ENCODE results near the gene GLCCI1. TPM values are rescaled to one million over a fixed set of nuclear protein-coding genes. Genes with fewer than 3 reads are reported as not detected.

The GLCCI1 gene
- total and polyA plus RNA-seq, 2 donors (not counting 3 experiments of a cell fraction or from before 2014, with no cell fraction given): 2.3 to 5.6 TPM

DNA sequence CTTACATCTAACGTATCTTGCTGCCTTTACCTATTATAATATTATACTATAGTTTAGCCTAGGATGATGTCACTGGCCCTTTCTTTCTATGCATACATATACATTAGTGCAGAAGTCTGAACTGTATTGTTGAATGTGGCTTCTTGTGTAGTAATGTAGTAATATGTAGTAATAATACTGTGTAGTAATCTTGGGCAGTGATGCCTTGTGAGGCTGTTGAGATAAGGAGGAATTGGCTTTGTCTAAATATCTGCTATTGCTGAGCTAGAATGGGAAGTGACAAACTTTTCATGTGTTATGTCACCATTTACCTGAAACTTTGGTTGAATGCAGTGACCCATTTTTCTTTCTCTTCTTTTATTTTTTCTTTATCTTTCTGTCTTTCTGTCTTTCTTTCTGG lies 11.0 kb downstream of the GLCCI1 start:
- intact Hi-C loops (cut with micrococcal nuclease): no loop called here
- H4K20me1 ChIP-seq (replicated peaks; ENCODE audit: control insufficient read depth, extremely low read depth, insufficient read depth, low read length): no peaks in the 10 kb centered on the region
- no peaks in the 10 kb centered on the region for H3K79me2 ChIP-seq (ENCODE audit: control insufficient read depth, insufficient read depth, low read length)
- H3K9me3 ChIP-seq (replicated peaks; ENCODE audit: control insufficient read depth, insufficient read depth, low read length): no peaks in the 10 kb centered on the region
- H3K27me3 ChIP-seq (ENCODE audit: control insufficient read depth in 2 of 2, insufficient read depth in 2 of 2, low read length in 2 of 2): no peaks in the 10 kb centered on the region
- no peak overlapping the region for H3K4me2 ChIP-seq (ENCODE audit: insufficient read depth, low read length)
- no peaks in the 10 kb centered on the region for H3K9me1 ChIP-seq (replicated peaks; ENCODE audit: control insufficient read depth, extremely low read depth, insufficient read depth, low read length)
- no TSS peak for BruUV-seq (replicated peaks)
- TF ChIP-seq MYC (IDR thresholded peaks at IDR 0.05; ENCODE audit: low read depth, low read length) (no peak), EZH2 (IDR thresholded peaks at IDR 0.05; ENCODE audit: borderline replicate concordance, low read depth, low read length, severe bottlenecking) (no peak), GATA2 (IDR thresholded peaks at IDR 0.05; ENCODE audit: insufficient read depth, insufficient read length, low read depth, low read length) (no peak), POLR2A (IDR thresholded peaks at IDR 0.05; ENCODE audit: low read depth, low read length) (no peak), JUN (IDR thresholded peaks at IDR 0.05; ENCODE audit: borderline replicate concordance, insufficient read depth, insufficient read length, low read depth) (no peak), POLR2AphosphoS5 (IDR thresholded peaks at IDR 0.05; ENCODE audit: insufficient read depth, low read depth, low read length) (no peak), FOS (IDR thresholded peaks at IDR 0.05; ENCODE audit: borderline replicate concordance, insufficient read depth, low read length) (no peak)
- TF ChIP-seq, protein P1, sequence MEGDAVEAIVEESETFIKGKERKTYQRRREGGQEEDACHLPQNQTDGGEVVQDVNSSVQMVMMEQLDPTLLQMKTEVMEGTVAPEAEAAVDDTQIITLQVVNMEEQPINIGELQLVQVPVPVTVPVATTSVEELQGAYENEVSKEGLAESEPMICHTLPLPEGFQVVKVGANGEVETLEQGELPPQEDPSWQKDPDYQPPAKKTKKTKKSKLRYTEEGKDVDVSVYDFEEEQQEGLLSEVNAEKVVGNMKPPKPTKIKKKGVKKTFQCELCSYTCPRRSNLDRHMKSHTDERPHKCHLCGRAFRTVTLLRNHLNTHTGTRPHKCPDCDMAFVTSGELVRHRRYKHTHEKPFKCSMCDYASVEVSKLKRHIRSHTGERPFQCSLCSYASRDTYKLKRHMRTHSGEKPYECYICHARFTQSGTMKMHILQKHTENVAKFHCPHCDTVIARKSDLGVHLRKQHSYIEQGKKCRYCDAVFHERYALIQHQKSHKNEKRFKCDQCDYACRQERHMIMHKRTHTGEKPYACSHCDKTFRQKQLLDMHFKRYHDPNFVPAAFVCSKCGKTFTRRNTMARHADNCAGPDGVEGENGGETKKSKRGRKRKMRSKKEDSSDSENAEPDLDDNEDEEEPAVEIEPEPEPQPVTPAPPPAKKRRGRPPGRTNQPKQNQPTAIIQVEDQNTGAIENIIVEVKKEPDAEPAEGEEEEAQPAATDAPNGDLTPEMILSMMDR (IDR thresholded peaks at IDR 0.05; ENCODE audit: extremely low read depth in 1 of 2, insufficient read depth in 1 of 2, low read depth in 1 of 2, low read length in 2 of 2): no peak
- TF ChIP-seq, protein P2, sequence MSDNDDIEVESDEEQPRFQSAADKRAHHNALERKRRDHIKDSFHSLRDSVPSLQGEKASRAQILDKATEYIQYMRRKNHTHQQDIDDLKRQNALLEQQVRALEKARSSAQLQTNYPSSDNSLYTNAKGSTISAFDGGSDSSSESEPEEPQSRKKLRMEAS (IDR thresholded peaks at IDR 0.05; ENCODE audit: insufficient read depth, insufficient read length): no peak
- ChIA-PET POLR2A (no interaction called here), CTCF (interaction anchor here (1.2 to 1.8 kb wide), 2 partner anchors 9 to 215 kb away, joined by 3 to 5 read pairs; no protein-coding TSS in a partner anchor)
- no peak overlapping the region for H2AFZ ChIP-seq (ENCODE audit: low read depth, low read length)
- no peak for FAIRE-seq
- no peak overlapping the region for H3K4me3 ChIP-seq (replicated peaks in 1 of 3; ENCODE audit: insufficient read depth in 1 of 3, low read depth in 1 of 3, low read length in 3 of 3)
- H3K4me1 ChIP-seq (ENCODE audit: control insufficient read depth, extremely low read depth, insufficient read depth, low read length): no peaks in the 10 kb centered on the region
- H3K36me3 ChIP-seq (ENCODE audit: control insufficient read depth in 2 of 2, extremely low read depth in 1 of 2, insufficient read depth in 2 of 2, low read length in 2 of 2): no peaks in the 10 kb centered on the region
- dilution Hi-C loops (cut with MboI; ENCODE audit: extremely low pct_ligation_motif_present, low sequenced_read_pairs): no loop called here
- H3K27ac ChIP-seq (ENCODE audit: insufficient read depth, low read depth, low read length): no peak overlapping the region
- DNase-seq (ENCODE audit: low read depth, low spot score): no peak
- no peak overlapping the region for H3K9ac ChIP-seq (replicated peaks; ENCODE audit: extremely low read depth, insufficient read depth, low read length)
